Stimulated activated CD8-positive, alpha-beta memory T cell treated with anti-CD3 and anti-CD28 coated beads, Interleukin-12 subunit alpha, Interleukin-12 subunit beta, amount 100 ng/mL, for 4 hours (primary cell): ENCODE measurements around the gene SLC19A1.

ENCODE experiments used
- DNase-seq: peaks from one replicate; pipeline ENCODE4 v3.0.0-alpha.2; 2020; ENCODE audit warnings: low read depth

The SLC19A1 gene

DNA sequence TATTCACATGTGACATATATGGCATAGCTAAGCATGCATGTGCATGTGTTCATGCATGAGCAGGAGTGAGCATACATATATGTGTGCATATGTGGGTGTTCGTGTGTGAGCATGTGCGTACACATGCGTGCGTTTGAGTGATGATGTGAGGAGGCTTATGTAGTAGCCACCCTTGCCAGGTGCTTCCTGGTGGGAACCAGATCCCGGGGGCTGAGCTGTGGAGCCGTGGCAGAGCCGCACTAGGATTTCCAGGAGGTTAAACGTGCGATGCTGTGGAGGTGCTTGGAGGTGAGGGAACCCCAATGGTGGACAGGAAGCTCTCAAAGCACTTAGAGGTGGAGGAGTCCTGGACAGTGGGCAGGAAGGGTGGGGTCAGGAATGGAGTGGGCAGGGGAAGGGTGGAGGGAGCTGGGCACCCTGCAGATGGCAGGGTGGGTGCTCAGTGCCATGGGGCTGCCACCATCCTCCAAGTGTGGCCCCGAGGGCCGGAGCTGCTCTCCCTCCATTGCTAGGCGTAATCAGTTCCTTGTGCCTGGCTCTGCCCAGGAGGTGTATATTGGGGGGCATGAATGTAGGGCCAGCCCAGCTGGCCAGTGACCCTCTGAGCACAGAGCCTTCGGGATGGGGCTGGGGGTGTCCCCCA lies 88.8 kb downstream of the SLC19A1 start:
- DNase-seq, result no peak

DNA sequence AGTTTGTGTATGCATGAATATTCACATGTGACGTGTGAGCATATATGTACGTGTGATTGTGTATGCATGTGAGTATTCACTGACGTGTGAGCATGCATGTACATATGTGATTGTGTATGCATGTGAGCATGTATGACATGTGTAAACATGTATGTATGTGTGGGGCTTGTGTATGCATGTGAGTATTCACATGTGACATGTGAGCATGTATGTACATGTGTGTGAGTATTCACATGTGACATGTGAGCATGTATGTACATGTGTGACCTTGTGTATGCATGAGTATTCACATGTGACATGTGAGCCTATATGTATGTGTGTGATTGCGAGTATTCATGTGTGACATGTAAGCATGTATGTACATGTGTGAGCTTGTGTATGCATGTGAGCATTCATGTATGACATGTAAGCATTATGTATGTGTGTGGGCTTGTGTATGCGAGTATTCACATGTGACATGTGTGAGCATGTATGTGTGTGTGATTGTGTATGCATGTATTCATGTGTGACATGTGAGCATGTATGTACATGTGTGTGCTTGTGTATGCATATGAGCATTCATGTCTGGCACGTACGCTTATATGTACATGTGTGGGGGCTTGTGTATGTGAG lies 89.4 kb downstream of the SLC19A1 start:
- DNase-seq, result no peak

DNA sequence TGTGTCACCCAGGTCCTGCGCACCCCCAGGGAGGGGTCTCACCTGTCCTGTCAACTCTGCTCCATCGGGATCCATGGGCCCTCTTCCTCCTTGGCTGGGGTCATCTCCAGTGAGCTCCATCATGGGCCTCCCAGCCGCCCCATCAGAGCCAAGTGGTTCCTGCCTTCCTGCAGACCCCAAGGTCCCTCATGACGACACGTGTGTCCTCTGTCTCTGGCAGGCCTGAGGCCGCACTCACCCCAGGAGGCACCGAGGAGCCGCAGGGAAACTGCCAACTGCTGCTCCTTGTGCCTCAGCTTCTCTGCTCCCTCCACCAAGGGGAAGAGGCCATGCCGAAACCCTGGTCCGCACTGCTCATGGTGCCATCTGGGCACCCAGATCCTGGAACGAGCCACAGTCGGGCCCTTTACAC lies 90.5 kb downstream of the SLC19A1 start:
- no peak for DNase-seq

DNA sequence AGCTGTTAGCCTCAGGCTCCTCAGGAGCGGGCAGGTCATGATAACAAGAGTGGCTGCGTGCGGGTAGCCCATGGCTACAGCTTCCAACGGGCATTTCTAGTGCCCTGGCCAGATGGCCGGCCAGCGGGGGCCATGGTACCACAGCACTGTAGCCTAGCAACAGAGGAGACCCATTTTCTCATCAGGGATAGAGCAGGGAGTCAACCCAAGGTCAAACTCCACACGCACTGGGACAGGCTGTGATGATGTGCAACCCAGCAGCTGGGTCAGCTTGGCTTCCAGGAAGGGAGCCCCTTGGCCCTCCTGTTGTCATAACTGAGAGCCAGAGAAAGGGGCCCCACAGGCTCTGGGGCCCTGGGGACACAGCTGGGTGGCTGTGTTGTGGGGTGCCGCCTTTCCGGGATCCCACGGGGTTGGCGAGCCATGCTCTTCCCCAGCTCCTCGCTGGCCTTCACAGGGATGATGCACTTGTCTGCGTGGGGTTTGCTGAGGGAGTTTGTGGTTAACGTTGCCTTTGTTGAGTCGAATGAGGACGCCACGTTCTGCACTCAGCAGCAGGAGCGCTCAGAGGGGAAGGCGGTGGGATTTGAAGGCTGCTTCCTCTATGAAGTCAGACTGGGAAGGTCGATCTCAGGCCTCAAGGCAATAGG lies 91.0 kb downstream of the SLC19A1 start:
- no peak for DNase-seq

DNA sequence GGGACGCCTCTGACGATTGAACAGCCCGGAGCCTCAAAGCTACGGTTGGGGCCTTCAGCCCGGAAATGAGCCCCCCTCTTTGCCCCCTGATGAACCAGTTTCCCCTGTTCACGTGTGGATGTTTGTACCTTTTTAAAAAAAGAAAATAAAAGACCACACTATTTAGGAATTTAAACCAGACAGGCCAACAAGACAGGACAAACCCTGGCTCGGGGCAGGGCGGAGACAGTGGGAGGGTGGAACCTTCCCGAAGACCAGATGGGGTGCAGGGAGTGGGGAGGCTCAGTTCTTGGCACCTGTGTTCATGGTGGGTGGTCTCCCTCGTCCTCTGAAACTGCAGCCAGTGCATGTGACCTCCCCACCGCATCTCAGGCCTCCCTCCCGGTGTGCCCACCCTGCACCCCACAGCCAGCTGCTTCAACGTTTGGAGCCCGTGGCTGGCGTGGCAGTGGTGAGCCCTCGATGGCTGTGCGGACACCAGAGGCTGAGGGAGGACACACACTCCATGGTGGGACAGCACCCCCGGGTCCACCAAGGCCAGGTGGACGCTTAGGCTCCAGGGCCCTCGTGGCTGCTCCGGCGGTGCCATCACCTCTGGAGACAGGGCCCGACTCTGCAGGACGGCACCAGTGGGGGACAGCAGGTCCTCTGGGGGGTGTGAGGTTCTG lies 91.7 kb downstream of the SLC19A1 start:
- no peak for DNase-seq

DNA sequence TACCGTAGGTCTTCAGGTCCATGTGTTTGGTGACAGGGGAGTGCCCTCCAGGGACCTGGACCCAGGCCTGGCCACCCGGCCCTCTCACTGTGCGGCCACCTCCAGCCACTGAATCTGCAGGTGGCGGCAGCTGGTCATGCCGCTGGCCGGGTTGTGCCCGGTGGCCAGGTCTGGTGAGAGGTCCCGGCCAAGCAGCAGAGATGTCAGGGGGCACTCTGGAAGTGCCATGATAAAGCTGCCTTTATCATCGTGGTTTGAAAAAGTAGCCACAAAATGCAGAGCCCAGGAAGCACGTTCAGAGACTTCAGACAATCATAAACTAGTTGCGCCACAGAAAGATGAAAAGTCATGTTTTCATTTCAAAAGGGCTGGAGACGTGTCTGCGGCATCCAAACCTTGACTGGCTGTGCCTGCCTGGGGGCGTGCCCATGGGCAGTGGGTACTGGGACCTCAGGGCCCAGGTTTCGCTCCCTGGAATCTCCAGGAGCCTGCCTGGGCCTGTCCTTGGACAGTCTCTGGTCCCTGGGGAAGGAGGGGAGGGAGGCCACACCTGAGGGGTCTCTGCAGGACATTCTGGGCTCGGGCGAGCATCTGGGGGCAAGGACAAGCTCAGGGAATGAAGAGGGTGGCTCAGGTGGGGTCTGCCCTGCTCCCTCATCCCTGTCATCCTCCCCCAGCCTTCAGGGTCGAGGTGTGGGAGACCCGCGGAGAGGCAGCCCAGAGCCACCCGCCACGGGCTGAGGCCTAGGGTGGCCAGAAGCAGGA lies 92.4 kb downstream of the SLC19A1 start:
- DNase-seq, result no peak

DNA sequence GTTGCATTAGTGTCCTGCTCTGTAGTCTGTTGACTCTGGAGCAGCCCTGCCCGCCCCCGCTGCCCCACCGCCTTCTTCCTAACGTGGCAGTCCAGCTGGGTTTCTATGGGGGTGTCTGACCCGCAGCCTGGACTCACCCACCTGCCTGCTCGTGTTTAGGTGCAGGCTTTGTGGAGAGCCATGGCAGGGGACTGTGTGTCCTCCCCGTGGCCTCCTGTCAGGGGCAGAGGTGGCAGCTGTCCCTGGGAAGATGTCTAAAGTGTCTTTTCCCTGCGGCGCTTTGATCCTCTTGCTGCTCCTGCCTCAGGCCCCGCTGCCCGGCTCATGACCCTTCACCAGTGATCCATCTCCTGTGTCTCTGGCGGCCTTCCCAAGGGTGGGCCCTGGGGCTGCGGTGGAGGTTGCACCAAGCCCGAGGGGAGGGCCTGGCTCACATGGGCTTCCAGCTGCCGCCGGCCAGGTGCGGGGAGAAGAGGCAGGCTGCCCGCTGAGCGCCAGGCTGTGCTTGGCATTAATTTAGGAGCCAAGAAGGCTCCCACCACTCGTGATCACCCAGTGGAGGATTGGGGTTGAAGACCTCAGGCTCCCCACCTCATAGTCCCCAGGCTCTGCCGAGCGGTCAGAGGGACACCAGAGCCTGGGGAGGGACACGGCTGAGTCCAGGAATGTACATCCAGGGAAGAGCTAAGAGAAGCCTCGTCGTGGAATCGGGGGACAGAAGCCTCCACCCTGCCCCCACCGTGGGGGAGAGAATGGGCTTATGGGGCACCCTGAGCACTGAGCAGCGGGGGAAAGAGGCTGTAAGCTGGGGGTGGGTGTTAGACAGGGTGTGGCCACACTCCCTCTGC lies 93.2 kb downstream of the SLC19A1 start:
- DNase-seq, result no peak

DNA sequence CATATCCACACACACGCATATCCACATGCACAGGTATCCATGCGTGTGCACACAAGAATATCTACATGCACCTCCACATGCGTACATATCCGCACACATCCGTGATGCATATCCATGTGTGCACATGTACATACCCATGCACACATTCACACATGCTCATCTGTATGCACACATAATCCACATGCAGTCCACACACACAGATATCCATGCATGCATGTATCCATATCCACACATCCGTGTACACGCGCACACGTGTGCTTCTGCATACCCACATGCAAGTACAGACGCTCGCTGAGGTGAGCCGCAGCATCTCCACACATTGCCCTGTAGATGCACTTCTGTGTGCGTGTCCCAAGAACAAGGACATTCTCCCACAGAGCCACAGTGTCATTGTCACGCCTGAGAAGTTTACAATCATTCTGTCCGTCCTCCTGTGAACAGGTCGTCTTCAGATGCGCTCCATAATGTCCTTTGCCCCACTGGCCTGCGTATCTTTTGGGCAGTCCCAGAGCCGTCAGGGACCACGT lies 93.9 kb downstream of the SLC19A1 start:
- no peak for DNase-seq
